SU-DHL-6 (cell line): ENCODE results near the gene TATDN3.
"Not testable (repeated sequence)": the region's sequence is repeated elsewhere in the genome, so short reads cannot be mapped to it uniquely, and the experiment has no call there.

Experiments used
- H2AFZ ChIP-seq: fragments of 200-600 bp; sonication (generic); 2 replicates; pipeline ENCODE4 v1.6.1; 2014; ENCODE audit warnings: low read depth, mild to moderate bottlenecking, moderate library complexity, mixed read lengths, antibody characterized with exemption, low read length; ENCODE audit not compliant: severe bottlenecking
- H3F3A ChIP-seq: fragments of 200-600 bp; shearing (Covaris generic); 2 replicates; pipeline ENCODE4 v1.6.0; 2016; ENCODE audit warnings: antibody characterized with exemption, mild to moderate bottlenecking; ENCODE audit not compliant: insufficient read depth
- H3K27ac ChIP-seq: fragments of 200-600 bp; sonication (generic); 2 replicates; pipeline ENCODE4 v1.5.1; 2016; ENCODE audit warnings: low read depth, mild to moderate bottlenecking, low read length, moderate library complexity, mixed read lengths
- H3K27me3 ChIP-seq: fragments of 200-600 bp; sonication (generic), shearing (Covaris generic); 2 replicates; pipeline ENCODE4 v1.6.0; 2014; ENCODE audit warnings: mild to moderate bottlenecking, low read length
- H3K36me3 ChIP-seq: fragments of 200-600 bp; sonication (generic); 2 replicates; pipeline ENCODE4 v1.6.1; 2014; ENCODE audit warnings: mild to moderate bottlenecking, low read length, mixed read lengths
- H3K4me2 ChIP-seq: fragments of 300-600, 200-600 bp; shearing (Covaris generic), sonication (generic); 2 replicates; pipeline ENCODE4 v1.6.0; 2014; ENCODE audit warnings: low read length, low read depth, mild to moderate bottlenecking; ENCODE audit not compliant: poor library complexity, severe bottlenecking
- H3K4me3 ChIP-seq: fragments of 200-600 bp; sonication (generic); 2 replicates; pipeline ENCODE4 v1.5.1; 2014; ENCODE audit warnings: antibody characterized with exemption, low read length, mild to moderate bottlenecking, mixed read lengths; ENCODE audit not compliant: insufficient read depth, poor library complexity, severe bottlenecking
- H3K79me2 ChIP-seq: fragments of 200-600 bp; sonication (generic); 2 replicates; pipeline ENCODE4 v1.6.1; 2014; ENCODE audit warnings: mild to moderate bottlenecking, low read length, moderate library complexity; ENCODE audit not compliant: insufficient read depth
- H3K9ac ChIP-seq: fragments of 200-600 bp; sonication (generic); 2 replicates; pipeline ENCODE4 v1.7.0; 2014; ENCODE audit warnings: mild to moderate bottlenecking, low read length
- H3K9me2 ChIP-seq: fragments of 200-600 bp; sonication (generic); replicated peaks from 2 replicates; pipeline ENCODE4 v1.6.1; 2014; ENCODE audit warnings: low read length; ENCODE audit not compliant: insufficient read depth
- H3K9me3 ChIP-seq: fragments of 200-600 bp; sonication (generic); 2 replicates; pipeline ENCODE4 v1.6.1; 2014; ENCODE audit warnings: low read length, mixed read lengths; ENCODE audit not compliant: insufficient read depth
- H4K20me1 ChIP-seq: fragments of 200-600 bp; sonication (generic); 2 replicates; pipeline ENCODE4 v1.6.1; 2014; ENCODE audit warnings: low read depth, mild to moderate bottlenecking, antibody characterized with exemption, low read length, moderate library complexity, mixed read lengths
- EZH2phosphoT487 ChIP-seq: fragments of 200-600 bp; sonication (generic), shearing (Covaris generic); conservative IDR thresholded peaks from 2 replicates; pipeline ENCODE4 v1.6.1; 2018; ENCODE audit warnings: mild to moderate bottlenecking, antibody characterized with exemption, low read length, moderate library complexity, mixed read lengths
- TF ChIP-seq, protein P1 (sequence below): fragments of 200-600 bp; sonication (generic); IDR thresholded peaks from one replicate; pipeline ENCODE4 v1.5.1; 2017; ENCODE audit warnings: antibody characterized with exemption, mild to moderate bottlenecking, low read length, moderate library complexity; ENCODE audit not compliant: insufficient read depth, poor library complexity, severe bottlenecking

The TATDN3 gene

DNA sequence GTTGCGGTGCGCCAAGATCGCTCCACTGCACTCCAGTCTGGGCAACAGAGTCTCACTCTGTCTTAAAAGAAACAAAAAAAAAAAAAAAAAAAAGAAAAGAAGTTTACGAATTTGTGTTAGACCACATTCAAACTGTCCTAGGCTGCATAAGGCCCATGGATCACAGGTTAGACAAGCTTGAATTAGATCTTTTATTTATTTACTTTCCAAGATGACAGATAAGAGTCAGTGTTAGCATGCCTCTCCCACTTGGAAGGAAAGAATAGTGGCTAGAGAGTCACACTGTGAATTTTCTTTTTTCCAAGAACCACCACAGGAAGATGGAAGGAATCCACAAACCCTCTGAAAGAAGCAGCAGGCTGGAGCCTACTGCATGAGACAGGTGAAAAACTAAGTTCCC lies 29.5 kb upstream of the TATDN3 start:
- TF ChIP-seq EZH2phosphoT487, result no peak
- TF ChIP-seq, protein P1, sequence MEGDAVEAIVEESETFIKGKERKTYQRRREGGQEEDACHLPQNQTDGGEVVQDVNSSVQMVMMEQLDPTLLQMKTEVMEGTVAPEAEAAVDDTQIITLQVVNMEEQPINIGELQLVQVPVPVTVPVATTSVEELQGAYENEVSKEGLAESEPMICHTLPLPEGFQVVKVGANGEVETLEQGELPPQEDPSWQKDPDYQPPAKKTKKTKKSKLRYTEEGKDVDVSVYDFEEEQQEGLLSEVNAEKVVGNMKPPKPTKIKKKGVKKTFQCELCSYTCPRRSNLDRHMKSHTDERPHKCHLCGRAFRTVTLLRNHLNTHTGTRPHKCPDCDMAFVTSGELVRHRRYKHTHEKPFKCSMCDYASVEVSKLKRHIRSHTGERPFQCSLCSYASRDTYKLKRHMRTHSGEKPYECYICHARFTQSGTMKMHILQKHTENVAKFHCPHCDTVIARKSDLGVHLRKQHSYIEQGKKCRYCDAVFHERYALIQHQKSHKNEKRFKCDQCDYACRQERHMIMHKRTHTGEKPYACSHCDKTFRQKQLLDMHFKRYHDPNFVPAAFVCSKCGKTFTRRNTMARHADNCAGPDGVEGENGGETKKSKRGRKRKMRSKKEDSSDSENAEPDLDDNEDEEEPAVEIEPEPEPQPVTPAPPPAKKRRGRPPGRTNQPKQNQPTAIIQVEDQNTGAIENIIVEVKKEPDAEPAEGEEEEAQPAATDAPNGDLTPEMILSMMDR, result no peak
- no peaks in the 10 kb centered on the region for H3K9me2 ChIP-seq
- no peak overlapping the region for H3K4me3 ChIP-seq
- H3F3A ChIP-seq, result no peaks in the 10 kb centered on the region
- no peak overlapping the region for H3K9ac ChIP-seq
- 0 out of 2 replicates have a peak, but pooled peaks cover 4% of the 10 kb centered on the region for H4K20me1 ChIP-seq
- H3K9me3 ChIP-seq, result no peaks in the 10 kb centered on the region
- no peaks in the 10 kb centered on the region for H3K27me3 ChIP-seq
- no peaks in the 10 kb centered on the region for H3K36me3 ChIP-seq
- H2AFZ ChIP-seq, result no peak overlapping the region
- H3K79me2 ChIP-seq, result peaks cover 56% of the 10 kb centered on the region
- H3K27ac ChIP-seq, result no peak overlapping the region
- H3K4me2 ChIP-seq, result no peak overlapping the region

GRCh38 chr1:212762839-212763238 lies 28.9 kb upstream of the TATDN3 start:
- Histone ChIP-seq H3K9me2 (no peaks in the 10 kb centered on the region), H3K4me2 (no peak overlapping the region), H3K79me2 (peaks cover 50% of the 10 kb centered on the region), H3K9me3 (no peaks in the 10 kb centered on the region), H4K20me1 (0 out of 2 replicates have a peak, but pooled peaks cover 4% of the 10 kb centered on the region), H3F3A (no peaks in the 10 kb centered on the region), H3K4me3 (no peak overlapping the region), H2AFZ (no peak overlapping the region), H3K9ac (no peak overlapping the region), H3K27me3 (no peaks in the 10 kb centered on the region), H3K36me3 (no peaks in the 10 kb centered on the region), H3K27ac (no peak overlapping the region)
- TF ChIP-seq EZH2phosphoT487, result no peak
- TF ChIP-seq, protein P1, result no peak

DNA sequence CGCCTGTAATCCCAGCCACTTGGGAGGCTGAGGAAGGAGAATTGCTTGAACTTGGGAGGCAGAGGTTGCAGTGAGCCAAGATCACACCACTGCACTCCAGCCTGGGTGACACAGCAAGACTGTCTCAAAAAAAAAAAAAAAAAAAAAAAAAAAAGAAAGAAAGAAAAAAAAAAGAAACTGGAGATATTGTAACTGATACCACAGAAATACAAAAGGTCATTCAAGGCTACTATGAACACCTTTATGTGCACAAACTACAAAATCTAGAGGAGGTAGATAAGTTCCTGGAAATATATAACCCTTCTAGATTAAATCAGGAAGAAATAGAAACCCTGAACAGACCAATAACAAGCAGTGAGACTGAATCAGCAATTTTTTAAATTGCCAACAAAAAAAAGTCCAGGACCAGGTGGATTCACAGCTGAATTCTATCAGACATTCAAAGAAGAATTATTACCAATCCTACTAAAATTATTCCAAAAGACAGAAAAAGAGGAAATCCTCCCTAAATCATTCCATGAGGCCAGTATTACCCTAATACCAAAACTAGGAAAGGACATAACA lies 26.9 kb upstream of the TATDN3 start:
- H3K9me2 ChIP-seq, H3K9me3 ChIP-seq, H3K4me2 ChIP-seq, H3K27ac ChIP-seq, H2AFZ ChIP-seq, H4K20me1 ChIP-seq, H3K9ac ChIP-seq, H3F3A ChIP-seq, H3K4me3 ChIP-seq, H3K27me3 ChIP-seq, H3K36me3 ChIP-seq: not testable (repeated sequence)
- H3K79me2 ChIP-seq, result peaks cover 54% of the 10 kb centered on the region

- H3K4me3 ChIP-seq, H3K36me3 ChIP-seq, H3K9ac ChIP-seq, H3K4me2 ChIP-seq, H4K20me1 ChIP-seq, H2AFZ ChIP-seq, H3K9me3 ChIP-seq, H3K9me2 ChIP-seq, H3K27me3 ChIP-seq, H3F3A ChIP-seq, H3K27ac ChIP-seq: not testable (repeated sequence)
- peaks cover 43% of the 10 kb centered on the region for H3K79me2 ChIP-seq
Measured at GRCh38 chr1:212766825-212767224, 24.9 kb upstream of the TATDN3 start.
